T-helper 22 cell (primary cell): ENCODE results near the gene COL15A1.
A peak's percentile ranks its signal among the peaks of the same experiment; 100 is the strongest.

Experiments
- DNase-seq: peaks from one replicate; pipeline ENCODE4 v3.0.0-alpha.2; 2020; ENCODE audit warnings: low read depth

The COL15A1 gene

GRCh38 chr9:98972716-98973115, 29.0 kb downstream of the COL15A1 start:
- DNase-seq, result no peak

- no peak for DNase-seq
Measured at GRCh38 chr9:98973171-98973570, 29.5 kb downstream of the COL15A1 start.

GRCh38 chr9:98973576-98973975, 29.9 kb downstream of the COL15A1 start:
- no peak for DNase-seq

GRCh38 chr9:98974106-98974505, 30.4 kb downstream of the COL15A1 start:
- DNase-seq, result no peak

DNA sequence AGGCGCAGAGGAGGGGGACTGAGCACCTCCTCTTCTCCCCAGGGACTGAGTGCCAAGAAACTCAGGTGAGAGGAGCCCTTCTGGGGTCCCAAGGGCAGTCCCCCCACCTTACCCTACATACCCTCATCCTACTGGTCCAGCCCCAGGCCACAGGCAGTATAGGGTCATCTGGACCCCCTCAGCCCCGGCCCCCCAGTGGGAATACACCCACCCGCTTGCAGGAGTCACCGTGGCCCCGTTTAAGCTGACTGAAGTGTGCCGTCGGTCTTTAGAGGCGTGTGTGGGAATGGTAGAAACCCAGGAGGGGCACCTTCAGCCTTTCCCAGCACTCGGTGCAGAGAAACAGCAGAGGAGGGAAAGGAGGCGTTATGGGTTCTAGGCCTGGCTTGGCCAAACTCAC, 30.8 kb downstream of the COL15A1 start:
- DNase-seq, result no peak

DNA sequence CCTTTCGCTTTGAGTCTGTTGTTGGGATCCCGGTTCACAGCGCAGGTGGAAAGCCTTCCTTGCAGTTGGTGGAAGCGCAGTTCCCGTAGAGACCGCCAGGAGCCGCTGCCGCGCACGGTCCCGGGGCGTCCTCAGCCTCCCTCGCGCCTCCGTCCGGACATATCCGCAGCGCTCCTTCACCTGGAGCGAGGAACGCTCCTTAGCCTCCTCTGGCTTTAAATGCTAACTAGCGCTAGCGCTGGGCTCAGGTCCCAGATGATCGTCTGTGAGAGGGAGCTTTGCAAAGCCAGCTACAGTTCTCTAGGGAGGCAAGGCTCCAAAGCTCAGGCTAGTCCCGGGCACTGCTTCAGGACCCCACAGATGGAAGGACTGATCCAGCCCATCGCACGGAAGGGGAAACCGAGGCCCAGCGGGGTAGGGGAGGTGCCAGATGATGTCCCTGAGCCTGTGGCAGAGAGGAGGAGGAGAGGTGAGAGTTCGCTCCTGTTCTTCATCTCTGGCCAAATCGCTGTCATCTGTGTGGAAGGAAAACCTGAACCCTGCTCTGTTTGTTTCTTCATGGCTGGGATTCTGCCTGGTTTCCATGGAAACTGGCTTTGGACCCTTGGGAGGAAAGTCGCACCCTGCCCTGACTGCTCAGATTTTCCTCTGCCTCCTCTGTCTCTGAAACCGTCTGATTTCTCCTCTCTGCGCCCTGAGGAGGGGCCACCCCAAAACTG, 31.4 kb downstream of the COL15A1 start:
- peak; percentile 41 for DNase-seq

GRCh38 chr9:98975838-98976237, 32.1 kb downstream of the COL15A1 start:
- DNase-seq, result no peak

DNA sequence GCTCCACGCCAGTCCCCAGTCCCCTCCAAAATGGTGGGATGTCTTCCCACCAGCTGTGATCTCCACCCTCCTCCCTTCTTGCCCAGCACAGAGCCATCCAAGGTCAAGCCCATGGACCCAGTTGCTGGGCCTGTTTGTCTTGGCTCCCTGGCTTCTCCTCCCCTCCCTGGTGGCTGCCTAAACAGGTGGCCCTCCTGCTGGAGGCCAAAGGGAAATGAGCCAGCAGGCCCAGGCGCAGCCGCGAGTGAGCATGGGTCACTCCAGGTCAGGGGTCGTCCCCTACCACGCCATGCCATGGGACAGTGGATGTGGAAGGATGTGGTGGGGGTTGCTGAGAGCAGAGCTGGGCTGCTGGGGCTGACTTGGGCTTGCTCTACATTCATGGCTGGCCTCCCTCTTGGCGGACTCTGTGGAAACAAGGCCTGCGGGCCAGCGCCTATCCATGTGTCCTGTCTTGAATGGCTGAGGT, 33.6 kb downstream of the COL15A1 start:
- DNase-seq, result no peak

GRCh38 chr9:98977813-98978212, 34.1 kb downstream of the COL15A1 start:
- no peak for DNase-seq

- DNase-seq, result no peak
Measured at GRCh38 chr9:98978231-98978681, 34.5 kb downstream of the COL15A1 start.

GRCh38 chr9:98980291-98980690, 36.6 kb downstream of the COL15A1 start:
- no peak for DNase-seq

DNA sequence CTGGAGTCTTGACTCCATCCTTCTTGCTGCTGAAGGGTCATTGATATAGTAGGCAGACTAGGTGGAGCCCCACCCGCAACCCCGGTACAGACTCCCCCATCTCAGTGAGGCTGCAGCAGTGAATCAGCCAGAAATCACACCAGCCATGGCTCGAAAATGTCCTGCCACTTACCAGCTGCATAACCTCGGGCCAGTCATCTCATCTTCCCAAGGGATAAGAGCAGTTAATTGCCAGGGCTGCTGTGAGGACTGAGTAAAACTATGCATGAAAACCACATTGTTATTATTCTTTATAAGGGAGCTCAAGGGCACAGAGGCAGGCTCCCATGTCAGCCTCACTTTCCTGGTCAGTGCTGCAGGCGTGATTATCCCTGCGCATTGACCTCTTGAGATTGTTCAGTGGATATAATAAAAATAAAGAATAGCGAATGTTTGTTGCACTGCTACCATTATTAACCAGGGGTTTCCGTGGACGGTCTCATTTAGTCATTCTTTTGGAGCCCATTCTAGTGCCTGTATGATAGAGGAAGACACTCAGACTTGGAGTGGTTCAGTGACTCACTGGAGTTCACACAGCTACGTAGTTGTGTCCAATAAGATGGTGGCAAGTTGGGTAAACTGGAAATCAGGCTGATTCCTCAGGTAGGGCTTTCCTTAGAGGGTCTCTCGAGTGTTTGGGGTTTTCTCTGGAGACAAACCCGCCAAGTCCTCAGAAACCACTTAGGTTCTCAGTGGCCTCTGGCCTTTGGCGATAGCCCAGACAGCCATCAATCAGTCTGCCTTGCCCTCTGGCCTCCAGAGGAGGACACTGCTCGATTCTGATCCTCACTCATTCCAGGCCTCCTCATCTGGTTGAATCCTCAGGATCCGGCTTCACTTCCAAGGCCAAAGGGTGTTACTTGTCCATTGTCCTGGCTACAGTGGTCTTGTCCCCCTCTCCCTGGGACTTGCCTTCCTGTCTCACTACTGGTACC, 39.9 kb downstream of the COL15A1 start:
- no peak for DNase-seq

DNA sequence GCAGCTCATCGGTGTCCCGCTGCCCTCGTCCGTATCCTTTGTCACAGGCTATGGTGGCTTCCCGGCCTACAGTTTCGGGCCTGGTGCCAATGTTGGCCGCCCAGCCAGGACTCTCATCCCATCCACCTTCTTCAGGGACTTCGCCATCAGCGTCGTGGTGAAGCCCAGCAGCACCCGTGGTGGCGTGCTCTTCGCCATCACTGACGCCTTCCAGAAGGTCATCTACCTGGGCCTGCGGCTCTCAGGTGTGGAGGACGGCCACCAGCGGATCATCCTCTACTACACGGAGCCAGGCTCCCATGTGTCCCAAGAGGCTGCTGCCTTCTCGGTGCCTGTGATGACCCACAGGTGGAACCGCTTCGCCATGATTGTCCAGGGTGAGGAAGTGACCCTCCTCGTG, 41.9 kb downstream of the COL15A1 start:
- DNase-seq, result no peak

DNA sequence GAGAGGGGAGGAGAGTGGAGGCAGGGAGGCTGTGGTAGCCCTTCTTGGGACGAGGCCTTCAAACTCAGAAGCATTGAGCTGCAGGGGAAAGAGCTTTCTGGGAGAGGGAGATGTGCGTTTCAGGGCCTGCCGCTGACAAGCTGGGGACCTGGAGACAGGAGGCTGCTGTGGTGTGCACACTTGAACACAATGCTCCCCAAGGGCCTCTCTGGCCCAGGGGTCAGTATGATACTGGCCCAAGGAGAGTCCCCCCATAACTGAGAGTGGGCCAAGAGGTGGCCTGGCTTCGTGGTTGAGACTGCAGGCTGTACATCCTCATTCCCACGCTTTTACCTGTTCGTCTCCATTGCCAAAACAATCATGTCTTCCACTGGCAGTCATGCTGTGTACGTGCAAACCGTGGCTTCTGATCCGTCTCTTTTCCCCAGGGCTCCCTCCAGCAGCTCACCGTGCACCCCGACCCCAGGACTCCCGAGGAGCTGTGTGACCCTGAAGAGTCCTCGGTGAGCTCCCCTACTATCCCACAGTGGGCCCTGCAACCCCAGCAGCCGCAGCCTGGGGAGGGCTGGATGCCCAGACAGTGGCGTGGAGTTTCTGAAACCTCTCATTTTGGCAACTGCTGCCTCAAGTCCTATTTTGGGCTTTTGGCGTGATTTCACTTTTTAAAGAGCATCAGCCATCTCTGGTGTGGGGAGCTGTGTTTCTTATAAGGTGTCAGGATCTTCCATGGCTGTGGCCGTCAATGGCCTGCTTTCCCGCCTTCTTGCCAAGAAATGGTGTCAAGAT, 43.4 kb downstream of the COL15A1 start:
- no peak for DNase-seq

DNA sequence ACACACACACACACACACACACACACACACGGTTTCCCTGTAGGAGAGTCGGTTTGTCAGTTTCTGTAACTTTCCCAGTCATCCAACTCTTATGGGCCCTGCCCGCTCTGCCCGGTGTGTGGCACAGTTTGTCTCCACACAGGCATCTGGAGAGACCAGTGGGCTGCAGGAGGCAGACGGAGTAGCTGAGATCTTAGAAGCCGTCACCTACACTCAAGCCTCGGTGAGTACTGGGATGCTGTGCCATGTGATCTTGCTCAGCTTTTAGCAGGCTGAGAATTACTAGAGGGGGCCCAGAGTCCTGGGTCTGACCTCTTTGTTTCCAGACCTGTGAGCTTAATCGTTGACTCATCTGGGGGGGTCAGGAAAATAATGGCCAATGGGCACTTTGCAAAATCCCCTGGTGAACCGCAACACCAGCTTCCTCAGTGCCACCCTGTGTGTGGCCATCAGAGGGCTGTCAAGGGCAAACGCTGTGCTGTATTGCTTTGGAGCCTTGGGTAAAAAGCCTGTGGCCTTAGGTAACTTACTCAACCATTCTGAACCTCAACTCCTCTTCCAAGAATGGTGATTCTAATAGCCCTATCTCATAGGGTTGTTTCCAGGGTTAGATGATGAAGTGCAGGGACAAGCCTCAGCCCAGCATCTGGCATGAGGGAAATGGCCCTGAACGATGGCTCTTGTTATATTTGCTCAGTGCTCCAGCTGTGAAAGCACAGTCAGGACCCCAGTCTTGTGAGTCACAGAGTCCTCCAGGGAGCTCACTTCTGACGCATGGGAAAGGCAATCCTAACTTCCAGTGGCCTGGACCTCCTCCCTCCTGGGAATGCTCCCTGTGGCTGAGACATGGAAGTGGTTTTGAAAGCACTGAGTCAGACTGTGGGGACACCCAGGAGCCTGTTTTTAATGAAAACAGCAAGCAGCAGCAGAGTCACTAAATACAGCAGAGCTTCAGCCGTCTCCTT, 45.6 kb downstream of the COL15A1 start:
- DNase-seq, result no peak

- no peak for DNase-seq
Measured at GRCh38 chr9:98990181-98990870, 46.6 kb downstream of the COL15A1 start.

DNA sequence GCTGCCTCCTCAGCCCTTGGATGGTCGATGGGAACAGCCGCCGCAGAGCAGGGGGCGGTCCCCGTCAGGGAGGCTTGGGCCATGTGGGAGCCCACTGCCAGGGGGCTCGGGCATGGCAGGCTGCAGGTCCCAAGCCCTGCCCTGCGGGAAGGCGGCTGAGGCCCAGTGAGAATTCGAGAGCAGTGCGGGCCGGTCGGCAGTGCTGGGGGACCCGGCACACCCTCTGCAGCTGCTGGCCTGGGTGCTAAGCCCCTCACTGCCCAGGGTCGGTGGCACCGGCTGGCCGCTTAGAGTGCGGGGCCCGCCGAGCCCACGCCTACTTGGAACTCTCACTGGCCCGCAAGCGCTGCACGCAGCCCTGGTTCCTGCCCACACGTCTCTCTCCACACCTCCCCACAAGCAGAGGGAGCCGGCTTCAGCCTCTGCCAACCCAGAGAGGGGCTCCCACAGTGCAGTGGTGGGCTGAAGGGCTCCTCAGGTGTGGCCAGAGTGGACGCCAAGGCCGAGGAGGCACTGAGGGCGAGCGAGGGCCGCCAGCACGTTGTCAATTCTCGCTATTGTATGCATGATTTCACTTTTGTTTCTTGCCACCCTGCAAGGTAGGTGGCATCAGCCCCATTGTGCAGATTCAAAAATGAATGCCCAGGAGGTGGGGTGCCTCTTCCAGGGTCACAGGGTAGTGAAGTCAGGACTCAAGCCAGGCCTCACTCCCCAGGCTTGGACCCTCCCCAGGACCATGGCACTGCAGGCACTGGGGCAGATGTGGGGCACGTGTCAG, 48.6 kb downstream of the COL15A1 start:
- DNase-seq, result no peak

DNA sequence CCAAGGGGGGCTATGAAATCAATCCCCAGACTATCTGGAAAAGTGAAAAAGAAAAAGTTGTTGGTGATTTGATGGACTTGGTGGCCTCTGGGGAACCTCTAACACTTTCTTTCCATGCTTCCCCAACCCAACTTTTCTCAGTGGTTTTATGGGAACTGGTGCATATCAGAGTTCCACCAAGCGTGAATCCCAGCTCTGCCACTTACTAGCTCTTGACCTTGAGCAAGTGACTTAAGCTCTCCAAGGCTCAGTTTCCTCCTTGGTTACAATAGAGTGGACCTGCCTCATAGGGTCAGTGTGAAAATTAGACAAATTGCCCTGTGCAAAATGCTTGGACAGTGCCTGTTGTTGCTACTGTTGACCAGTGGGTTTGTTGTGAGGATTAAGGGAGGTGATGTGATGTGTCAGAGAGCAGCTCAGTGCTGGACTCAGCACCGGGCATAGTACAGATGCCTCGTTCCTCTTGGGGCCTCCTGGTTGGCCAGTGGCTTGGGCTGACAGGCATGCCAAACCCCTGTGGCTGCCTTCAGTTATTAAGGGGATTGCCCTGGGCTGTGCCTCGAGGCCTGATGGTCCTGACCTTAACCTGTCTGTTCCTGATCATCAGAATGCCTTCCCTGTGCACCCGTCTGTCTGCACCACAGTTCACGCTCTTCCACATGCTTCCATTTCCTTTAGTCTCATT, 49.3 kb downstream of the COL15A1 start:
- no peak for DNase-seq

GRCh38 chr9:98993570-98993945, 49.9 kb downstream of the COL15A1 start:
- DNase-seq, result no peak
